ENCODE results near the gene CSNK1A1. TPM values are rescaled to one million over a fixed set of nuclear protein-coding genes. Genes with fewer than 3 reads are reported as not detected.

The CSNK1A1 gene
- total and polyA plus RNA-seq, 4 donors, result 43.0 to 108 (median 78.2) TPM

GRCh38 chr5:149455889-149456409, 95.3 kb downstream of the CSNK1A1 start:
- Histone ChIP-seq H3K4me1 (ENCODE audit: control insufficient read depth in 4 of 4, insufficient read depth in 4 of 4, low read length in 3 of 4) (no peaks in the 10 kb centered on the region), H3K9ac (ENCODE audit: low read depth in 1 of 2, low read length in 2 of 2) (no peak overlapping the region), H3K9me3 (ENCODE audit: control insufficient read depth in 4 of 4, low read length in 3 of 4) (no peaks in the 10 kb centered on the region), H3K27me3 (ENCODE audit: control insufficient read depth in 4 of 4, insufficient read depth in 4 of 4, low read length in 3 of 4) (no peaks in the 10 kb centered on the region), H3K4me3 (ENCODE audit: low read depth in 1 of 3, low read length in 3 of 3) (no peak overlapping the region), H3K27ac (ENCODE audit: low read depth in 1 of 2, low read length in 2 of 2) (peak overlapping the region; percentile 76 to 80), H3K36me3 (ENCODE audit: control insufficient read depth in 4 of 4, insufficient read depth in 3 of 4, low read depth in 1 of 4, low read length in 3 of 4) (no peaks in the 10 kb centered on the region)
- WGBS, result 81% methylated on average over 13 of the region's 13 CpGs
- no peak for TF ChIP-seq FOXA1 (IDR thresholded peaks at IDR 0.05)
- TF ChIP-seq RXRA (IDR thresholded peaks at IDR 0.05), result peak in 1 of 2 donors; percentile 54
- no peak for TF ChIP-seq HNF4A (conservative IDR thresholded peaks at IDR 0.05)
- no peak for DNase-seq (ENCODE audit: low spot score)

GRCh38 chr5:149453618-149454415, 97.4 kb downstream of the CSNK1A1 start:
- H3K4me1 ChIP-seq (ENCODE audit: control insufficient read depth in 4 of 4, insufficient read depth in 4 of 4, low read length in 3 of 4), result peaks cover 0 to 4% (median 1%) of the 10 kb centered on the region in 4 donors
- whole genome bisulfite sequencing, result 84% methylated on average over 10 of the region's 10 CpGs
- H3K27ac ChIP-seq (ENCODE audit: low read depth in 1 of 2, low read length in 2 of 2), result peak overlapping the region; percentile 48 to 65
- H3K27me3 ChIP-seq (ENCODE audit: control insufficient read depth in 4 of 4, insufficient read depth in 4 of 4, low read length in 3 of 4), result no peaks in the 10 kb centered on the region
- H3K9ac ChIP-seq (ENCODE audit: low read depth in 1 of 2, low read length in 2 of 2), result no peak overlapping the region
- TF ChIP-seq JUND (IDR thresholded peaks at IDR 0.05), result no peak
- TF ChIP-seq SP1 (IDR thresholded peaks at IDR 0.05), result no peak
- TF ChIP-seq RAD21 (IDR thresholded peaks at IDR 0.05), result no peak
- TF ChIP-seq YY1 (IDR thresholded peaks at IDR 0.05), result no peak
- no peak for TF ChIP-seq HNF4G (IDR thresholded peaks at IDR 0.05)
- TF ChIP-seq GABPA (IDR thresholded peaks at IDR 0.05 in 1 of 2, conservative IDR thresholded peaks at IDR 0.05 in 1 of 2), result no peak
- TF ChIP-seq, protein P1, sequence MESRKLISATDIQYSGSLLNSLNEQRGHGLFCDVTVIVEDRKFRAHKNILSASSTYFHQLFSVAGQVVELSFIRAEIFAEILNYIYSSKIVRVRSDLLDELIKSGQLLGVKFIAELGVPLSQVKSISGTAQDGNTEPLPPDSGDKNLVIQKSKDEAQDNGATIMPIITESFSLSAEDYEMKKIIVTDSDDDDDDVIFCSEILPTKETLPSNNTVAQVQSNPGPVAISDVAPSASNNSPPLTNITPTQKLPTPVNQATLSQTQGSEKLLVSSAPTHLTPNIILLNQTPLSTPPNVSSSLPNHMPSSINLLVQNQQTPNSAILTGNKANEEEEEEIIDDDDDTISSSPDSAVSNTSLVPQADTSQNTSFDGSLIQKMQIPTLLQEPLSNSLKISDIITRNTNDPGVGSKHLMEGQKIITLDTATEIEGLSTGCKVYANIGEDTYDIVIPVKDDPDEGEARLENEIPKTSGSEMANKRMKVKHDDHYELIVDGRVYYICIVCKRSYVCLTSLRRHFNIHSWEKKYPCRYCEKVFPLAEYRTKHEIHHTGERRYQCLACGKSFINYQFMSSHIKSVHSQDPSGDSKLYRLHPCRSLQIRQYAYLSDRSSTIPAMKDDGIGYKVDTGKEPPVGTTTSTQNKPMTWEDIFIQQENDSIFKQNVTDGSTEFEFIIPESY (IDR thresholded peaks at IDR 0.05), result no peak
- no peak for TF ChIP-seq TAF1 (conservative IDR thresholded peaks at IDR 0.05)
- TF ChIP-seq FOXA1 (IDR thresholded peaks at IDR 0.05), result no peak
- TF ChIP-seq, protein P2, sequence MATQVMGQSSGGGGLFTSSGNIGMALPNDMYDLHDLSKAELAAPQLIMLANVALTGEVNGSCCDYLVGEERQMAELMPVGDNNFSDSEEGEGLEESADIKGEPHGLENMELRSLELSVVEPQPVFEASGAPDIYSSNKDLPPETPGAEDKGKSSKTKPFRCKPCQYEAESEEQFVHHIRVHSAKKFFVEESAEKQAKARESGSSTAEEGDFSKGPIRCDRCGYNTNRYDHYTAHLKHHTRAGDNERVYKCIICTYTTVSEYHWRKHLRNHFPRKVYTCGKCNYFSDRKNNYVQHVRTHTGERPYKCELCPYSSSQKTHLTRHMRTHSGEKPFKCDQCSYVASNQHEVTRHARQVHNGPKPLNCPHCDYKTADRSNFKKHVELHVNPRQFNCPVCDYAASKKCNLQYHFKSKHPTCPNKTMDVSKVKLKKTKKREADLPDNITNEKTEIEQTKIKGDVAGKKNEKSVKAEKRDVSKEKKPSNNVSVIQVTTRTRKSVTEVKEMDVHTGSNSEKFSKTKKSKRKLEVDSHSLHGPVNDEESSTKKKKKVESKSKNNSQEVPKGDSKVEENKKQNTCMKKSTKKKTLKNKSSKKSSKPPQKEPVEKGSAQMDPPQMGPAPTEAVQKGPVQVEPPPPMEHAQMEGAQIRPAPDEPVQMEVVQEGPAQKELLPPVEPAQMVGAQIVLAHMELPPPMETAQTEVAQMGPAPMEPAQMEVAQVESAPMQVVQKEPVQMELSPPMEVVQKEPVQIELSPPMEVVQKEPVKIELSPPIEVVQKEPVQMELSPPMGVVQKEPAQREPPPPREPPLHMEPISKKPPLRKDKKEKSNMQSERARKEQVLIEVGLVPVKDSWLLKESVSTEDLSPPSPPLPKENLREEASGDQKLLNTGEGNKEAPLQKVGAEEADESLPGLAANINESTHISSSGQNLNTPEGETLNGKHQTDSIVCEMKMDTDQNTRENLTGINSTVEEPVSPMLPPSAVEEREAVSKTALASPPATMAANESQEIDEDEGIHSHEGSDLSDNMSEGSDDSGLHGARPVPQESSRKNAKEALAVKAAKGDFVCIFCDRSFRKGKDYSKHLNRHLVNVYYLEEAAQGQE (IDR thresholded peaks at IDR 0.05), result no peak
- no peak for TF ChIP-seq EGR1 (IDR thresholded peaks at IDR 0.05; ENCODE audit: low read depth in 2 of 2)
- TF ChIP-seq MAX (IDR thresholded peaks at IDR 0.05), result no peak
- no peak overlapping the region for H3K4me3 ChIP-seq (ENCODE audit: low read depth in 1 of 3, low read length in 3 of 3)
- H3K36me3 ChIP-seq (ENCODE audit: control insufficient read depth in 4 of 4, insufficient read depth in 3 of 4, low read depth in 1 of 4, low read length in 3 of 4), result no peaks in the 10 kb centered on the region
- H3K9me3 ChIP-seq (ENCODE audit: control insufficient read depth in 4 of 4, low read length in 3 of 4), result no peaks in the 10 kb centered on the region
- no peak for DNase-seq (ENCODE audit: low spot score)

Data from liver (tissue), 9 donors.